Measurements from ENCODE around the gene PI4KB.
"Not testable (repeated sequence)": the region's sequence is repeated elsewhere in the genome, so short reads cannot be mapped to it uniquely, and the experiment has no call there.

The PI4KB gene

DNA sequence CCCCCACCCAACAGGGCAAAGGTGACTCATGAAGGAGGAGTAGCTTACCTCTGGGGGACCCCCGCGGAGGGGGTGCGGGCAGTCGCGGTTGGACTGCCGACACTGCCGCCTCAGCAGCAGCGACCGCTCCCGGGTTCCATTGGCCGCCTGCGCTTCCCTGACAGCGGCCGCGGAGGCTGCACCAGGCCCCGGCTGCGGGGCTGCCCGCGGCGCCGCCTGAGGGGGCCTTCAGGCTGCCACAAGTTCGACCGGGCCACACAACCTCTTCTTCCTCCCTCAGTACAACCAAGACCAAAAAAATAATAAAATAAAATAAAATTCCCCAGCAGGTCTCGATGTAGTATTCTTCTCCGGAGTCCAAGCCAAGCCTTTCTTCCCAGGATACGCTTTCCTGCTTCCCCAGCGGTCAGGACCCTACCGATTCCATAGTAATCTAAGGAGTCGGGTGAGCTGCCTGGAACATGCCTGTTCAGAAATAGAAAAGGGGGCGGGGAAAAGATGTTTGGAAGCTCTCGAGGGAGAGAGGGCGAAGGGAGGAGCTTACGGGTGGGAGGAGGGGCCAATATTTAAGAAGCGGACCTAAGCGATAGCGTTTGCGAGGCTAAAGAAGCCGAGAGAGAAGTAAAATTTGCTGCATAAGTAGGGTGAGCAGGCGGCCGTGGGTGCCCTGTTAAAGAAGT is at the start of gene PI4KB:
Gene PI4KB (minus strand): TSS at position 194 of the 680 bp plus-strand sequence. CDS start 10,935 bp downstream, outside the sequence.
- peak; percentile 98 for DNase-seq

DNA sequence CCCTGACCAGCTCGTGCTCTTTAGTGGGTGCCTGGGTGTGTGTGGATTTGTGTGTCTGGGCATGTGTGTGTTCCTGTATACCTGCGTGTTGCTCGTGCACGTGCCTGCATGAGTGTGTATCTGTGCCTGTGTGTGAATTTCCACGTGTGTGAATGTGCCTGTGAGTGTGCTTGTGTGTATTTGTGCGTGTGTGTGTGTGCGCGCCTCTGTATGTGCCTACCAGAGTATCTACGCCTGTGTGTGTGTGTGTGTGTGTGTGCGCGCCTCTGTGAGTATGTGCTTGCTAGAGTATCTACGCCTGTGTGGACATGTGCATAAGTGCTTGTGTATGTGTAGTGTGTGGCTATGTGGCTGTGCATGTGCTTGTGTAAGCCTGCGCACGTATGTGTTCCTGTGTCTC is 46.0 kb upstream of the PI4KB start:
- no peak for DNase-seq

DNA sequence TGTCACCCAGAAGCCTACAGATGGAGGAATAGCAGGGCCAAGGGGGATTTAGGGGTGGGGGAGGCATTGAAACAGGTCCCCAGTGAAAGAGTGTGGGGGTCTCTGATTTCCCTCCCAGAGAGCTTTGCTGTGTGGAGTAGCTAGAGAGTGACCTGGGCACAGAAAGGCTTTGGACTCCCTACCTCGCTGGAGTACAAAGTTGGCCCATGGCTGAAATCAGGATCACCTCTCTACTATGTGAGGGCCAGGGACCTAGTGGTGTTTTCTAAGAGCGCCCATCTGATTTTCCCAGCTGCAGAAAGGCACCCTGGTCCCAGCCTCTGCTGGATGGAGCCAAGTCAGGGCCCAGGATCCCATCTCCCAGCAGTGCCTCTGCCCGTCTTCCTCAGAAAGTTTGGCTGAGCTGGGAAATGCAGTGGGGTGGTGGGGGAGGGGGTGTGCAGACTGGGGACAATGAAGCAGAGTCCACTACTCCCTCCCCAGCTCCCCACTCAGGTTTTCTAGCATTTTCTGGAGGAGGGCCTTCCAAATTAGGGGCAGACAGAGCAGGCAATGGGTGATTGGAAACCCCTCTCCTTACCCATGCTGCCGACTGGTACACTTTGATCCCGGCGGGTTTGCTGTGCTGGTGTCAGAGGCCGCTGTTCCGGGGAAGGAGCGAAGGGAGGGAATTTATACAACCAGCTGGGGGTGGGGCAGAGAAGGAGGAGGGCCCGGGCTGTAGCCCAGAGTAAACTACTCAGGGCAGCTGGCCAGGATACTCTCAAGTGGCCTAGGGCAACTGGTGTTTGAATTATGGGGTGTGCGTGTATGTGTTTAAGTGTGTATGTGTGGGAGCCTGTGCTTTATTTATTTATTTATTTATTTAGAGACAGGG is 45.1 kb upstream of the PI4KB start, which contains the start of gene SELENBP1:
Gene SELENBP1 (minus strand): TSS at position 648 of the 877 bp plus-strand sequence. CDS start 64 bp downstream, at position 584.
- no peak for DNase-seq

DNA sequence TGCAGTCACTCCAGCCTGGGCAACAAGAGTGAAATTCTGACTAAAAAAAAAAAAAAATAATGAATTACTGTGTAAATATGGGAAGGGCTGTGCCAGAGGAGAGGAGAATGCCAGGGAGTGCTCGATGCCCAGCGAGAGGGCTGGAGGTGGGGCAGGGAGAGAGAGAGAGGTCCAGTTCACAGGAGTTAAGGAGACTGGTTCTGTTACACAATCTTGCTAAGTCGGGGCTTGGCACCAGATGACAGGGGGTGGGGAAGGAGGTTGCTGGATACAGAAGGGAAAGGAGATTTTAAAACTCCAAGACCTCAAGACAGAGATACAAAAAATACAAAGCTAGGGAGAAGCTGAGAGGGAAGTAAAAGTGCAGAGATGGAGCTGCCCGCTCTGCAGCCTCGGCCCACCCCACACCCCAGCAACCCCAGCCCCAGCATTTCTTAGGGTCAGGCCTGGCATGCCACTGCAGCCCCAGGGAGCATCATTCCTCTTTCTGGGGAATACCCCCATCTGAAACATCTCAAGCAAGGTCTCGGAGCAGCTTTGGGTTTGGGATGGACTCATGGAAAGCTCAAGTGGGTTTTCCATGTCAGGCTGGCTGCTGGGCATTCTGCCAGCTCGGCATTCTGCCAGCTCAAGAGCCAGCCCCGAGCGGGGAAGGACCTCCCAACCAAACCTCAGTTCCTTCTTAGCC is 44.3 kb upstream of the PI4KB start:
- no peak for DNase-seq

DNA sequence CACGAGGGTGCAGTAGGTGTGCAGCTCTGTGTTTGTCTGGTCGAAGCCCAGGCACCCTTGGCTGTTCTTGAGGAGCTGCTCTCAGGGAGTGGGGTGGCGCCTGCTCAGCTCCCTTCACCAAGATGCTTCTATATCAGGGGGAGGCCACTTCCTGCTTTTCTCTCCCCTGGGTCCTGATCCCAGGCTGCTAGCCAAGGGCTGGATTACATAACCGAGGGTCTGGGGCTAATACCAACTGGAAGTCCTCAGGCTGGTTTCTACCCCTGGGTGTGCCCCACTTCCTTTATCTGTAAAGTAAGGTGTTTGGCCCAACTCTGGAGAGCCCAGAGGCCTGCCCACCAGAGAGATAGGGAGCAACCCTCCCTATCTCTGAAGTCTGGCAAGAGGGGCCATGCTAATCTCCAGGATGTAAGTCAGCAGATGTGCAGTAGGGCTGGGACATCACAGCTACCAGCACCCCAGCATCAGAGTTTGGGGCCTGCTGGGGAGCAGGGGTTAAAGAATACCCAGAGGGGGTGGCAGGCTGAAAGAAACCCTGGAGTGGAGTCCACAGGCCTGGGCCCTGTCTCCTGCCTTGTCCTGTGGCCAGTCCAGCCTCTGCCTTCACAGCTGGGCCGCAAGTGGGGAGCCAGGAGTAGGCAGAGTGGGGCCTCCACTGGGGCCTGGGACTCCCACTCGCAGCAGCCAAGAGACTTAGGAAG is 43.1 kb upstream of the PI4KB start:
- DNase-seq: no peak

DNA sequence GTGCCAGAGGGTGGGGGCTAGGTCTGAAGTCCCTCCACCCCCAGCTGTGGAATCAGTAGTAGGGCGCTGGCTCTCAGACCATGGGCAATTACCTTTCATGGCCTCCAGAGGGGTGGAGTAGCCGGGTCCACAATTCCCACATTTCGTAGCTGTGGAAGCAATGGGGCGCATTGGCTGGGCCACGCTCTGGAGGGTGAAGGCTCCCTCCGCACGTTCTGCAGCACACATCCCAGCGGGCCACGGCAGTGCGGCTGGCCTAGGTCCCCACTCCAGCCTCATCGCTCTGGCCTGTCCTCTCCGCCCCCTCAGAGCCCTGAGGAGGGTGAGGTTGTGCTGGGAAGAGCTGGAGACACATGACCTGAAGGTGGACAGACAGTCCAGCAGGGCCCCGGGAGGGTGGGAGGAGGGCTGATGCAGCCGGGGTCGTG is 42.4 kb upstream of the PI4KB start:
- no peak for DNase-seq

DNA sequence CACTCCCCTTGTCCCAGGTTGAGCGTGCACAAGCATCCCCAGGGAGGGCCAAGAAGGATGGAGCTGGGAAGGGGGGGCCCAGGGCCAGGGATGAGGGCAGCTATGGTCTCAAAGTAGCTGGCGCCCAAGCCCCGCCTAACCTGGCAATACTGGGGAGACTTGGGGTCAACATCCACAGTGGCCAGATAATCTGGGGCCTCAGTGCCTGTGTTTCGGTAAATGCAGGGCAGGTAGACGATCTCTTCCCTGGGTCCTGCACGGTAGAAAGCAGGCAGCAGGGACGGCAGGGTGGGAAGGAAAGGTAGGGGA is 42.0 kb upstream of the PI4KB start:
- no peak for DNase-seq

DNA sequence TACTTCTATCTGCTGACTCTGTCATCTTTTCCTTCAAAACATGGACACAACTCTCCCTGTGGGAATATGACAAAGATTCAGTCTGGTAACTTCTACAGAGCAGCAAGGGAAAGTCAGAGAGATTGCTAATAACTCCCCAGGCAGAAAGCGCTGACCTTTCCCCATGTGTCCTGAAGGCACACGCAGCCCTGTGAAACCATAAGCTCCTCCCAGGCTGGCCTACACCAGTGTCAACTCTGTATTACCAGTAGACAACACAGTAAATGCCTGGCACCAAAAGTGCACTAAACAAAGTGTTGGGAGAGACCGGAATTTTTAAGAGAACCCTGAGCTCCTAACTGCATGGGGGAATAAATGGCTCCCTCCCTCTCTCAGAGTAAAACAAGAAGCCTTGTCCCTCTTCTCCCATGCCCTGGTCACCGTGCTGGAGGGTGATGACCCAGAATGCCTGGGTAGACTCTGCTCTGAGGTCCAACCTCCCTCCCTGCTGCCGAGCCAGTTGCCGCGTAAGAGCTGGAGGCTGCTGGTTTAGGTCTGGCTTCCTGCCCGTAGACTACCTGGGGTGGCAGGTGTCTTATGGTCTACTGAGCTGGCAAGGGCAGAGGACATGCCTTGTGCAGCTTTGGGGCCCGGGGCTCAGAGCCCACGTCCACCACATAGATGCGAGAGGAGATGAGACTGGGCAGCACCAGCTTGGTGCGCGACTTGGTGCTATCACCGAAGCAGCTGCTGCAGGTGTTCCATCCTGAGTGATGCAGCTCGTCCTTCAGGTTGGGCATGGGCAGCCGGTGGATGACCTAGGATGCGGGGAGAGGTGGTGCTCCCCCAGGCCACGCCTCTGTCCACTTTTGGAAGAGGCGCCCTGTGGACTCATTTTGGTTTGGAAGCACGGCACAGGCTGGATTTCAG is 41.4 kb upstream of the PI4KB start:
- no peak for DNase-seq

DNA sequence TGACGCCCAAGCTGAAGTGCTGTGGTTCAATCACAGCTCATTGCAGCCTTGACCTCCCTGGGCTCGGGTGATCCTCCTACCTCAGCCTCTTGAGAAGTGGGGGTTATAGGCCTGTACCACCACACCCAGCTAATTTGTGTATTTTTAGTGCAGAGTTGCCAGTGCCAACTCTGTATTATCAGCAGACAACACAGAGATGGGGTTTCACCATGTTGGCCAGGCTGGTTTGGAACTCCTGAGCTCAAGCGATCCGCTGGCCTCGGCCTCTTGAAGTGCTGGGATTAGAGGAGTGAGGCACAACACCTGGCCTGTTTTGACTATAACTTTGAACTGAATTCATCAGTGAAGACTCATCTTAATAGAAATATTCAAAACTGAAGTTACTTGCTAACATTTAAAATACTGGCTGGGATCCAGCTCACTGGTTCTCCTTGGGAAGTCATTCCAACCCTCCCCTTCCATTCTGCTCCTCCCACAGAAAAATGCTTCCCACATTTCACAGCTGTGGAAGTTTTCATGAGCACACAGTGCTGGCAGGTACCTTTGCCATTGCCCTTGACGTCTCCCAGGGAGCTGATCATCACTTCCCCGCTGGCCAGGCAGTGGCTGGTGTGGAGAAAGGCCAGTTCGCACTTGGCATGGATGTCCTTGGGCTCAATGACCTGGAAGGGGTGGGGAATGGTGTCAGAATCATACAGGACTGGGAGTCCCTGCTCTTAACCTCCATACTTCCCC is 40.6 kb upstream of the PI4KB start:
- no peak for DNase-seq

DNA sequence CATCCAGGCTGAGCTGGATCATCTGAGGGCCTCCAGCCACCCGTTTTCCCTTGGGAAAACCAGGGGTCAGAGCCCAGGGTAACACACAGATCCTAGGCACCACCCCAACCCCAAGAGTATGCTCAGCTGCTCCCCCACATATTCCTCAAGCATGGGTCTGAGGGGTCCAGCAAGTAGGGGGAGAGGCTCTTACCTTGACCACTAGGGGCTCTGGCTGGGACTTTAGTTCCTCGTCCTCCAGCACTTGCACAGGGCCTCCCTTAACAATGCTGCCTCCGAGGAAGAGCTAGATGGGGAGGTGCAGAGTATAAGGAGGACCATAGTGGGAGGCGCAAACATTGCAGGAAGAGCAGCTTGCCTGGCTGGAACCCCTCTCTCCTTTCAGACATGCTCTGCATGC is 37.8 kb upstream of the PI4KB start:
- no peak for DNase-seq

DNA sequence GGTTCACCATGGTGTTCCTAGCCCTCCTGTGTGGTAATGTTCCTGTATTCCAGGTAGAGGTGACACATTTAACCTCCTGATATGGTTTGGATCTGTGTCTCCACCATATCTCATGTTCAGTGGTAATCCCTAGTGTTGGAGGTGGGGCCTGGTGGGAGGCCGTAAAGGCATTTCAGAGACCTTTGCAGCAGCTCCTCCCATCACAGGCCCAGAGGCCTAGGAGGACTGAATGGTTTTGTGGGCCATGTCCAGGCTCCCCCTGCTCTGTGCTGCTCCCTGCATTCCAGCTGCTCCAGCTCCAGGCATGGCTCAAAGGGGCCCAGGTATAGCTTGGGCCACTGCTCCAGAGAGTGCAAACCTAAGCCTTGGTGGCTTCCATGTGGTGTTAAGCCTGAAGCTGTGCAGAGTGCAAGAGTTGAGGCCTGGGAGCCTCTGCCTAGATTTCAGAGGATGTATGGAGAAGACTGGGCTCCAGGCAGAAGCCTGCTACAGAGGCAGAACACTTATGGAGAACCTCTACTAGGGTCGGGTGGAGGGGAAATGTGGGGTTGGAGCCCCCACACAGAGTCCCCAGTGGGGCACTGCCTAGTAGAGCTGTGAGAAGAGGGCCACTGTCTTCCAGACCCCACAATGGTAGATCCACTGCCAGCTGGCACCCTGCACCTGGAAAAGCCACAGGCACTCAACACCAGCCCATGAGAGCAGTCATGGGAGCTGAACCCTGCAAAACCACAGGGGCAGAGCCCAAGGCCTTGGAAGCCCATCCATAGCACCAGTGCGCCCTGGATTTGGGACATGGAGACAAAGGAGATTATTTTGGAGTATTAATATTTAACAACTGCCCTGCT is 35.3 kb upstream of the PI4KB start:
- DNase-seq: no peak

DNA sequence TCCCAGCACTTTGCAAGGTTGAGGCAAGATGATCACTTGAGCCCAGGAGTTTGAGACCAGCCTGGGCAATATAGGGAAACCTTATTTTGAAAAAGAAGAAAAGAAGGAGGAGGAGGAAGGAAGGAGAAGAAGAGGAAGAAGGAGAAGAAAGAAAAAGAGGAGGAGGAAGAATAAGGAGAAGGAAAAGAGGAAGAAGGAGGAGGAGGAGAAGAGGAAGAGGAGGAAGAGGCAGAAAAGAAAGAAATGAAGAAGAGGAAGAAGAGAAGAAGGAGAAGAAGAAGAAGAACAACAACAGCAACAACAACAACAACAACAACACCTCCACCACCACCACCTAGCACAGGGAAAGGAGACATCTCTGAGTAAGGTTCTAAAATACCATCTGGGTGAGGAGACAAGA is 34.7 kb upstream of the PI4KB start:
- DNase-seq: no peak

DNA sequence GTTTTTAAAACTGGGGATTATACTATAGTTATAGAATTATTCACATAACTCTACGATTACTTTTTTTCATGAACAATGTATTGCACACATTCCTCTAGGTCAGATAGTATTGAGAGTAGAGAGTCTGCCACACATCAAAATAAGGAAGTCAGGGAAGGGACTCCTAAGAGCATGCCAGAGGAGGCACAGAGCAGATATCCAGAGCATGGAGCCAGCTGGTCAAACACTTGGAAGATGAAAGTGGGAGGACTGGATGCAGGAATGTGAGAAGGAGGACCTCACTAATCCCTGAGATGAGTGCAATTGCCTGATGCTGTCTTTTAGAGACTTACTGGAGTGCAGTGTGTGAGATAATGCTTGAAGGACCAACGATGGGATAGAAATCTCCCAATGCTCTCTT is 29.5 kb upstream of the PI4KB start:
- no peak for DNase-seq

DNA sequence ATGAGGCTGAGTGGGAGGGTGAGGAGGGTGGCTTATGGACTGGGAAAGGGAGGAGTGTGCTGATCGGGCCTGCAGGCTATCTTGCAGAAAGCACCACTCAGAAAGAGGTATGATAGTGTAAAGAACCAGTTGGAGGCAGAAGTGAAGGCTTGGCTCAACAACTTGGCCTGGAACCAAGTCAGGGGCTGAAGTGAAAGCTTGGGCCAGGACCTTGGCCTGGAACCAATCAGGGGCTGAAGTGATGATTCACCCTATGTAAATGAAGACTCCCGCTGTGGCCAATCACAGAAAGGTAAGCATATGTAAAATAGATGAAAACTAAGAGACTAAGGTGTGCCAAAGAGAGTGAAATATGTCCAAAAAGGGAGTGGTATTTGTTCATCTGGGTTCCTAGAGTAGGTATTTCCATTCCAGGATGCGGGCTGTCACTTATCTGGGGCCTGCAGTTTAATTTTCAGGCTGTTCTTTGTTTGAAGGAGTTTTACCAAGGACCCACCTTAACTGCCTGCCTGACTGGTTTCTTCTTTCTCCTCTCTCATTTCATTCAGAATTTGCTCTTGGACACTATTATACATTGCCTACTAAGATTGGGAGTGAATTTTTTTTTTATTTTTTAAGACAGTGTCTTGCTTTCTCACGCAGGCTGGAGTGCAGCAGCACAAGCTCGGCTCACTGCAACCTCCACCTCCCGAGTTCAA is 25.0 kb upstream of the PI4KB start:
- peak; percentile 14 for DNase-seq

DNA sequence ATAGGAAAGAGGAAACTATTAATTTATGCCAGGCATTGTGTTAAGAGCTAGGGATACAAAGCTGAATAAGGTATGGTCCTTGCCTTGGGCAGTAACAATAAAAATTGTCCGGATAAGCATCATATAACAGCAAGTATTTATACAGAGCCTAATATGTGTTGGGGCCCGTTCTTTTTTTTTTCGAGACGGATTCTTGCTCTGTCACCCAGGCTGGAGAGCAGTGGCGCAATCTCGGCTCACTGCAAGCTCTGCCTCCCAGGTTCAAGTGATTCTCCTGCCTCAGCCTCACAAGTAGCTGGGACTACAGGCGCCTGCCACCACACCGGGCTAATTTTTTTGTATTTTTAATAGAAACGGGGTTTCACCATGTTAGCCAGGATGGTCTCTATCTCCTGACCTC is 23.1 kb upstream of the PI4KB start:
- DNase-seq: not testable (repeated sequence)

DNA sequence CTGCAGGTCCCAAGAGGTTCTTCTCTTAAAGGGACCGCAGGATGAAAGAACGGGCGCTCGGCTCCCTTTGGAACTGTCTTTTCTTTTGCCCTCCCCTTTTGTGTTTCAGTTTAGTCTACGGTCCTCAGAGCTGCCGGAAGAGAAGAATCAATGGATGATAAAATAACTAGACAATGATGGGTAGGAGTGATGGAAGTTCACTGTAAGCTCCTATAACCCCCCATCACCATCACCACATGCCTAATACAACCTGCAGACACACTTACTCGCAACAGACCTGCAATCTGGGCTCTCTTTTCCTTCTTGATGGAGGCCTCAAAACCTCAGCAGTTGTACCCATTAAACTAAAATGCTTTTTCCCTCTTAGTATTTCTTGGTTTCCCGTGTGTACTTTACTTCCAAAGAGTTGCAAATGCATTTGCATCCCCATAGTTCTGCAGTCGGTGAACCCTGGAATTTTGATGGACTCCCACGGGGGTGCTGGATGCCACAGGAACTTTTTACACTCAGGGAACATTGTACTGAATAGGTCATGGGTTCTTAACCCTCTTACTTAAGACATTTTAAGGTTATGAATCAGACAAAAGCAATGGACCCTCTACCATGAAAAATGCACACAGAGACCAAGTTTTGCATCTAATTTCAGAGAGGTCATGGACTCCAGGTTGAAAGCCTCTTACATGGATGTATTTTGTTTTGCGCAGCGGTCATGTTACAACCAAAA is 20.5 kb upstream of the PI4KB start:
- DNase-seq: no peak

DNA sequence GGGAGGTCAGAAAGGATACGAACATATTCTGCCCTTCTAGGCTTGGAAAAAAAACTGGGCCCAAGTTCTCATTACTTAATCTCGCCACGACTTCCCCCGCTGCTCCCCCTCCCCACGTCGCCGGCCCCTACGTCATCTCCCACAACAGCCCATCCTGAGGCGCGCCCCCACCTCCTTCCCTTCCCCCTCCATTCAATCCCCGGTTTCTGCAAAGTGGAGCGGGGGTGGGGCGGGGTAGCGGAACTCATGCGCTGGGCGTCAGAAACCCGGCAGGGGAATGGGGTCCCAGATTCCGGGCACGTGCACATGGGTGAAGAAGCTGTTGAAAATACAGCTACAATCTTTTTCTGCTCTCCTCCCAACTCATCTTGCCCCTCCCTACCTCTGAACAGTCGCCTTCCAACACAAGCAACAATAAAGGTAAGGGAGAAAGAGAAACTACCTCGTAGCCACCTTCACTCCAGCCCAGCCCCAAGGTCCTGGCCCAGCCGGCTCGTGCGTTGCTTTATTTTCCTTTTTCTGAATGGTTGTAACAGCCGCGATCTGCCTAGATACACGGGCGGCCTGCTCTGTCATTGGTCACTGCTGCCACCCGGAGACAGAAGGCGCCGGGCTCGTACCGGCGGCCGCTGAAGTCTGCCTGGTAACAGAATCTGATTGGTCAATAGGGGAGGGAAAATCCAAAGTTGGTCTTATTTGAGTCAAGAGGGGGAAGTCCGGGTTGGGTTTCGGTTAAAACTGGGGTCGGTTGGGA is 19.7 kb upstream of the PI4KB start, which contains the start of gene RFX5:
Gene RFX5 (minus strand): TSS at position 484 of the 754 bp plus-strand sequence. CDS start 932 bp downstream, outside the sequence.
- DNase-seq: peak; percentile 99
